Neural progenitor cell (in vitro differentiated cells): ENCODE measurements around the gene LEMD2. TPM values are rescaled to one million over a fixed set of nuclear protein-coding genes. Genes with fewer than 3 reads are reported as not detected.

Experiments used
- DNase-seq: peaks from one replicate; pipeline ENCODE4 v3.0.0-alpha.2; 2016; ENCODE audit warnings: low spot score
- H2AFZ ChIP-seq: fragments of 200-600 bp; sonication (generic); replicated peaks from 2 replicates; pipeline ENCODE4 v1.6.1; 2016; ENCODE audit warnings: antibody characterized with exemption
- H3F3A ChIP-seq: fragments of 200-600 bp; sonication (generic); 2 replicates; pipeline ENCODE4 v1.6.1; 2016; ENCODE audit warnings: antibody characterized with exemption, low read depth
- H3K27ac ChIP-seq: fragments of 200-600 bp; sonication (generic); 2 replicates; pipeline ENCODE4 v1.5.1; 2016; ENCODE audit warnings: mild to moderate bottlenecking
- H3K27me3 ChIP-seq: fragments of 200-600 bp; sonication (generic); 2 replicates; pipeline ENCODE4 v1.6.1; 2016; ENCODE audit warnings: mild to moderate bottlenecking, moderate library complexity
- H3K36me3 ChIP-seq: fragments of 200-600 bp; sonication (generic); 2 replicates; pipeline ENCODE4 v1.5.1; 2016
- H3K4me1 ChIP-seq: fragments of 200-600 bp; sonication (generic); 2 replicates; pipeline ENCODE4 v1.6.1; 2016; ENCODE audit warnings: mixed run types
- H3K4me2 ChIP-seq: fragments of 200-600 bp; sonication (generic); 2 replicates; pipeline ENCODE4 v1.6.1; 2016
- H3K4me3 ChIP-seq: fragments of 200-600 bp; sonication (generic); 2 replicates; pipeline ENCODE4 v1.5.1; 2016
- H3K79me2 ChIP-seq: fragments of 200-600 bp; sonication (generic); 2 replicates; pipeline ENCODE4 v1.6.1; 2016; ENCODE audit warnings: low read depth
- H3K9ac ChIP-seq: fragments of 200-600 bp; sonication (generic); 2 replicates; pipeline ENCODE4 v1.6.1; 2016
- H3K9me3 ChIP-seq: fragments of 200-600 bp; sonication (generic); 2 replicates; pipeline ENCODE4 v1.5.1; 2016; ENCODE audit warnings: low read depth
- H4K20me1 ChIP-seq: fragments of 200-600 bp; sonication (generic); 2 replicates; pipeline ENCODE4 v1.6.1; 2016; ENCODE audit warnings: low read depth
- H3K27ac Mint-ChIP-seq: 3 replicates; pipeline ENCODE4 v1.8.0; 2021; ENCODE audit warnings: mixed read lengths
- H3K27me3 Mint-ChIP-seq: 2 replicates; pipeline ENCODE4 v1.8.0; 2022; ENCODE audit warnings: low read depth, mild to moderate bottlenecking, inconsistent platforms, moderate library complexity, mixed read lengths; ENCODE audit not compliant: insufficient read depth
- H3K36me3 Mint-ChIP-seq: 3 replicates; pipeline ENCODE4 v1.8.0; 2021; ENCODE audit warnings: mixed read lengths
- H3K4me1 Mint-ChIP-seq: 3 replicates; pipeline ENCODE4 v1.8.0; 2021; ENCODE audit warnings: mixed read lengths
- H3K4me3 Mint-ChIP-seq: 3 replicates; pipeline ENCODE4 v1.8.0; 2021; ENCODE audit warnings: mild to moderate bottlenecking, moderate library complexity, mixed read lengths
- H3K9me3 Mint-ChIP-seq: 3 replicates; pipeline ENCODE4 v1.8.0; 2020; ENCODE audit warnings: mixed read lengths
- CTCF ChIP-seq: fragments of 200-600 bp; sonication (generic); IDR thresholded peaks from 2 replicates; pipeline ENCODE4 v1.5.1; 2017; ENCODE audit warnings: antibody characterized with exemption, mild to moderate bottlenecking
- EZH2 ChIP-seq: fragments of 200-600 bp; sonication (generic); IDR thresholded peaks from 2 replicates; pipeline ENCODE4 v1.6.1; 2017; ENCODE audit warnings: antibody characterized with exemption, mild to moderate bottlenecking, moderate library complexity
- EZH2phosphoT487 ChIP-seq: fragments of 200-600 bp; sonication (generic); IDR thresholded peaks from 2 replicates; pipeline ENCODE4 v1.6.1; 2017; ENCODE audit warnings: antibody characterized with exemption
- total RNA-seq: library from RNA; depleted of rRNA; stranded (reverse); fragments of >200 nt; gene quantifications from 2 replicates; pipeline ENCODE4 v1.2.3, GENCODE V29; 2015; ENCODE audit warnings: low replicate concordance

LEMD2 gene
- total RNA-seq, 1 donor from 2014 or later: 31.8 TPM

- Histone ChIP-seq H3K27ac (no peak overlapping the region), H3K27me3 (no peaks in the 10 kb centered on the region), H2AFZ (no peak overlapping the region), H3K36me3 (no peaks in the 10 kb centered on the region), H3K4me3 (no peak overlapping the region), H3K4me2 (no peak overlapping the region), H4K20me1 (peaks cover 64% of the 10 kb centered on the region), H3F3A (peaks cover 47% of the 10 kb centered on the region), H3K9ac (no peak overlapping the region), H3K9me3 (no peaks in the 10 kb centered on the region), H3K79me2 (peaks cover 8% of the 10 kb centered on the region), H3K4me1 (peaks cover 45% of the 10 kb centered on the region)
- Mint-ChIP-seq H3K4me3 (peak overlapping the region; percentile 48), H3K36me3 (peaks cover 58% of the 10 kb centered on the region), H3K4me1 (peaks cover 75% of the 10 kb centered on the region), H3K27ac (no peak overlapping the region), H3K27me3 (peaks cover 7% of the 10 kb centered on the region), H3K9me3 (no peaks in the 10 kb centered on the region)
- TF ChIP-seq CTCF: no peak
- TF ChIP-seq EZH2: no peak
- no peak for TF ChIP-seq EZH2phosphoT487
- DNase-seq: no peak
Observed at GRCh38 chr6:33779895-33780294, 9.0 kb downstream of the LEMD2 start.

GRCh38 chr6:33779290-33779689 is 9.6 kb downstream of the LEMD2 start:
- H3K36me3 Mint-ChIP-seq: peaks cover 56% of the 10 kb centered on the region
- H3K27ac Mint-ChIP-seq: peak overlapping the region; percentile 33
- Histone ChIP-seq H3K79me2 (peaks cover 5% of the 10 kb centered on the region), H3K4me1 (peaks cover 45% of the 10 kb centered on the region), H3K27me3 (no peaks in the 10 kb centered on the region), H3F3A (peaks cover 47% of the 10 kb centered on the region), H2AFZ (no peak overlapping the region), H3K9ac (no peak overlapping the region), H3K4me2 (peak overlapping the region; percentile 38), H3K27ac (no peak overlapping the region), H3K9me3 (no peaks in the 10 kb centered on the region), H3K4me3 (no peak overlapping the region), H4K20me1 (peaks cover 58% of the 10 kb centered on the region), H3K36me3 (no peaks in the 10 kb centered on the region)
- peak overlapping the region; percentile 46 for H3K4me3 Mint-ChIP-seq
- peaks cover 70% of the 10 kb centered on the region for H3K4me1 Mint-ChIP-seq
- H3K9me3 Mint-ChIP-seq: no peaks in the 10 kb centered on the region
- DNase-seq: peak; percentile 77
- TF ChIP-seq EZH2 (no peak), CTCF (peak; percentile 57)
- peaks cover 7% of the 10 kb centered on the region for H3K27me3 Mint-ChIP-seq

GRCh38 chr6:33778444-33779121 is 10.3 kb downstream of the LEMD2 start:
- Histone ChIP-seq H4K20me1 (peaks cover 58% of the 10 kb centered on the region), H3K9me3 (no peaks in the 10 kb centered on the region), H3K79me2 (peaks cover 5% of the 10 kb centered on the region), H3K4me3 (no peak overlapping the region), H3K36me3 (no peaks in the 10 kb centered on the region), H3K4me1 (peaks cover 45% of the 10 kb centered on the region), H3K27ac (peak overlapping the region; percentile 77), H3K4me2 (peak overlapping the region; percentile 38), H3F3A (peaks cover 47% of the 10 kb centered on the region), H2AFZ (no peak overlapping the region), H3K27me3 (no peaks in the 10 kb centered on the region), H3K9ac (no peak overlapping the region)
- Mint-ChIP-seq H3K9me3 (no peaks in the 10 kb centered on the region), H3K27me3 (peaks cover 7% of the 10 kb centered on the region), H3K27ac (no peak overlapping the region), H3K4me3 (no peak overlapping the region), H3K36me3 (peaks cover 50% of the 10 kb centered on the region), H3K4me1 (peaks cover 67% of the 10 kb centered on the region)
- peak; percentile 31 for DNase-seq
- TF ChIP-seq EZH2: no peak
- no peak for TF ChIP-seq CTCF
- TF ChIP-seq EZH2phosphoT487: no peak
